ENCODE measurements around the gene FYN.

The FYN gene

GRCh38 chr6:111806561-111807497 lies 66.4 kb downstream of the FYN start:
- no peak for DNase-seq (ENCODE audit: low spot score)

GRCh38 chr6:111806165-111806547 lies 67.1 kb downstream of the FYN start:
- DNase-seq (ENCODE audit: low spot score), result no peak

- no peak for DNase-seq (ENCODE audit: low spot score)
These were observed 67.6 kb downstream of the FYN start for GRCh38 chr6:111805511-111806164.

- no peak for DNase-seq (ENCODE audit: low spot score)
These were observed 68.5 kb downstream of the FYN start for GRCh38 chr6:111804627-111805235.

GRCh38 chr6:111803804-111804203 lies 69.4 kb downstream of the FYN start:
- no peak for DNase-seq (ENCODE audit: low spot score)

- no peak for DNase-seq (ENCODE audit: low spot score)
These were observed 69.9 kb downstream of the FYN start for GRCh38 chr6:111803371-111803770.

GRCh38 chr6:111802720-111803330 lies 70.4 kb downstream of the FYN start:
- DNase-seq (ENCODE audit: low spot score), result no peak

GRCh38 chr6:111802015-111802414 lies 71.2 kb downstream of the FYN start:
- no peak for DNase-seq (ENCODE audit: low spot score)

- no peak for DNase-seq (ENCODE audit: low spot score)
These were observed 72.4 kb downstream of the FYN start for GRCh38 chr6:111800821-111801220.

GRCh38 chr6:111800259-111800765 lies 72.9 kb downstream of the FYN start:
- DNase-seq (ENCODE audit: low spot score), result no peak

GRCh38 chr6:111799576-111800258 lies 73.5 kb downstream of the FYN start:
- no peak for DNase-seq (ENCODE audit: low spot score)

GRCh38 chr6:111798281-111798725 lies 74.9 kb downstream of the FYN start:
- no peak for DNase-seq (ENCODE audit: low spot score)

- no peak for DNase-seq (ENCODE audit: low spot score)
These were observed 76.8 kb downstream of the FYN start for GRCh38 chr6:111796310-111796918.

- DNase-seq (ENCODE audit: low spot score), result no peak
These were observed 77.7 kb downstream of the FYN start for GRCh38 chr6:111795558-111795957.

GRCh38 chr6:111794727-111795452 lies 78.4 kb downstream of the FYN start:
- DNase-seq (ENCODE audit: low spot score), result no peak

GRCh38 chr6:111794300-111794699 lies 79.0 kb downstream of the FYN start:
- DNase-seq (ENCODE audit: low spot score), result no peak

GRCh38 chr6:111793711-111794111 lies 79.5 kb downstream of the FYN start:
- DNase-seq (ENCODE audit: low spot score), result no peak

- no peak for DNase-seq (ENCODE audit: low spot score)
These were observed 80.1 kb downstream of the FYN start for GRCh38 chr6:111792914-111793700.

- no peak for DNase-seq (ENCODE audit: low spot score)
These were observed 81.0 kb downstream of the FYN start for GRCh38 chr6:111792241-111792640.

- DNase-seq (ENCODE audit: low spot score), result no peak
These were observed 81.8 kb downstream of the FYN start for GRCh38 chr6:111791415-111791814.
